Measurements from ENCODE around the gene SPACDR. TPM values are rescaled to one million over a fixed set of nuclear protein-coding genes. Genes with fewer than 3 reads are reported as not detected.

SPACDR gene
- total RNA-seq, 1 donor from 2014 or later, result 0.88 TPM

- H3K27me3 ChIP-seq (ENCODE audit: low read depth), result no peaks in the 10 kb centered on the region
- H3K9me3 ChIP-seq (replicated peaks), result no peaks in the 10 kb centered on the region
- intact Hi-C loops (cut with micrococcal nuclease), result no loop called here
- no peak for TF ChIP-seq CTCF (IDR thresholded peaks at IDR 0.05; ENCODE audit: borderline replicate concordance)
- peak overlapping the region; percentile 100 for H3K27ac ChIP-seq (replicated peaks)
- H3K4me3 ChIP-seq, result peak overlapping the region; percentile 86
- peaks cover 67% of the 10 kb centered on the region for H3K4me1 ChIP-seq
- peaks cover 23% of the 10 kb centered on the region for H3K36me3 ChIP-seq
- no peak for DNase-seq
Observed at GRCh38 chr7:100430493-100431285, 33.4 kb downstream of the SPACDR start.

GRCh38 chr7:100429637-100430492 is 34.2 kb downstream of the SPACDR start, which contains the start of gene MEPCE:
Gene MEPCE (plus strand): TSS chr7:100429831. CDS start chr7:100430019, 188 bp downstream.
- Histone ChIP-seq H3K27ac (replicated peaks) (peak within 1 kb of the TSS; percentile 100), H3K9me3 (replicated peaks) (no peaks in the 10 kb centered on the region), H3K27me3 (ENCODE audit: low read depth) (no peaks in the 10 kb centered on the region), H3K36me3 (peaks cover 23% of the 10 kb centered on the region), H3K4me3 (peak within 1 kb of the TSS; percentile 86), H3K4me1 (peaks cover 59% of the 10 kb centered on the region)
- intact Hi-C loops (cut with micrococcal nuclease), result no loop called here
- DNase-seq, result peak; percentile 97
- TF ChIP-seq CTCF (IDR thresholded peaks at IDR 0.05; ENCODE audit: borderline replicate concordance), result no peak

- no peaks in the 10 kb centered on the region for H3K9me3 ChIP-seq (replicated peaks)
- peaks cover 15% of the 10 kb centered on the region for H3K36me3 ChIP-seq
- intact Hi-C loops (cut with micrococcal nuclease), result no loop called here
- peak overlapping the region; percentile 86 for H3K4me3 ChIP-seq
- DNase-seq, result peak; percentile 100
- peaks cover 51% of the 10 kb centered on the region for H3K4me1 ChIP-seq
- no peaks in the 10 kb centered on the region for H3K27me3 ChIP-seq (ENCODE audit: low read depth)
- H3K27ac ChIP-seq (replicated peaks), result peak overlapping the region; percentile 100
- TF ChIP-seq CTCF (IDR thresholded peaks at IDR 0.05; ENCODE audit: borderline replicate concordance), result peak; percentile 42
Observed at GRCh38 chr7:100428967-100429636, 35.0 kb downstream of the SPACDR start.

- Histone ChIP-seq H3K4me3 (peak within 1 kb of the TSS; percentile 86), H3K4me1 (peaks cover 44% of the 10 kb centered on the region), H3K9me3 (replicated peaks) (no peaks in the 10 kb centered on the region), H3K36me3 (peaks cover 8% of the 10 kb centered on the region), H3K27ac (replicated peaks) (peak within 1 kb of the TSS; percentile 100), H3K27me3 (ENCODE audit: low read depth) (no peaks in the 10 kb centered on the region)
- DNase-seq, result peak; percentile 96
- peak; percentile 20 for TF ChIP-seq CTCF (IDR thresholded peaks at IDR 0.05; ENCODE audit: borderline replicate concordance)
- intact Hi-C loops (cut with micrococcal nuclease), result no loop called here
Observed at GRCh38 chr7:100428199-100428966, 35.7 kb downstream of the SPACDR start, which contains the start of gene ZCWPW1. Gene ZCWPW1 (minus strand): TSS chr7:100428703. CDS start chr7:100420649, 8,054 bp downstream.

Measured in left ventricle myocardium inferior (tissue), 1 donor.